GM21367 (cell line): ENCODE measurements around the gene SPECC1.
"Not testable (repeated sequence)": the region's sequence is repeated elsewhere in the genome, so short reads cannot be mapped to it uniquely, and the experiment has no call there.

Experiments
- ATAC-seq: cut with Tn5 transposase; IDR thresholded peaks from one replicate; pipeline ENCODE4 v1.9.1; 2021; ENCODE audit not compliant: unreplicated experiment

SPECC1 gene

GRCh38 chr17:20165516-20165915, 156.4 kb downstream of the SPECC1 start:
- ATAC-seq, result not testable (repeated sequence)

DNA sequence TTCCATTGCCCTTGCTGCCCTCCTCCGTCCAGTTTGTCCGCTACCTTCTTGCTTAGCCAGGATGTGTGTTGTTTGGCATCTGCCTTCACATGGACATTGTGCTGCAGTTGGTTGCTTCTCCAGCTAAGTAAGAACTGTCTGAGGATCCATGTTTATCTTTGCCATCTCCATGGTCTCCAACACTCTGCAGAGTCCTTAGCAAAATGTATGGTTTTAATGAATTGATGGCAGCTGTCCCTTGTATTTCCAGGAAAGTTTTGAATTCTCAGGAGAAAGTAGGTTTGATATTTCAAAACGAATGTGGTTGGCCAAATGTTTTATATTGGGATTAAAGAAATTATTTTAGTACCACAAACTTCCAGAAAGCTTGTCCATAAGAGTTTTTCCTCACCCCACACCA, 160.9 kb downstream of the SPECC1 start:
- no peak for ATAC-seq

GRCh38 chr17:20171741-20172365, 162.7 kb downstream of the SPECC1 start:
- ATAC-seq, result no peak

GRCh38 chr17:20172376-20172775, 163.2 kb downstream of the SPECC1 start:
- ATAC-seq, result no peak

DNA sequence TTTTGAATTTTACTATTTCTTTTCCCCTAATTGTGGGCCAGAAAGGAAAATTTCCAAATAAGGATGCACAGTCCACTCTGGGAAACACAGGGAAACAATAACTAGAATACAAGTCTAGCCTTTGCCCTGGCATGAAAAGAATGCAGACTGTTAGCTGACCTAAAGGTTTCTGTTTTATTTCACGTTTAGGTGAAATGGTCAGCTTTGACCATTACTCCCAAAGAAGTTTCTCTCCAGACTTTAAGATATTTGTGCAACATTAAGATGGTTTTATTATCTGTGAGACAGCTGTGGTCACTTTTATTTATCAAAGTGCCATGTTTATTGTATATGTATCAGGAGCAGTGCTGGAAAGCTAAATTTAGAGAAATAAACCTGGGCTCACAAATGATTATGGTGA, 163.9 kb downstream of the SPECC1 start:
- no peak for ATAC-seq

DNA sequence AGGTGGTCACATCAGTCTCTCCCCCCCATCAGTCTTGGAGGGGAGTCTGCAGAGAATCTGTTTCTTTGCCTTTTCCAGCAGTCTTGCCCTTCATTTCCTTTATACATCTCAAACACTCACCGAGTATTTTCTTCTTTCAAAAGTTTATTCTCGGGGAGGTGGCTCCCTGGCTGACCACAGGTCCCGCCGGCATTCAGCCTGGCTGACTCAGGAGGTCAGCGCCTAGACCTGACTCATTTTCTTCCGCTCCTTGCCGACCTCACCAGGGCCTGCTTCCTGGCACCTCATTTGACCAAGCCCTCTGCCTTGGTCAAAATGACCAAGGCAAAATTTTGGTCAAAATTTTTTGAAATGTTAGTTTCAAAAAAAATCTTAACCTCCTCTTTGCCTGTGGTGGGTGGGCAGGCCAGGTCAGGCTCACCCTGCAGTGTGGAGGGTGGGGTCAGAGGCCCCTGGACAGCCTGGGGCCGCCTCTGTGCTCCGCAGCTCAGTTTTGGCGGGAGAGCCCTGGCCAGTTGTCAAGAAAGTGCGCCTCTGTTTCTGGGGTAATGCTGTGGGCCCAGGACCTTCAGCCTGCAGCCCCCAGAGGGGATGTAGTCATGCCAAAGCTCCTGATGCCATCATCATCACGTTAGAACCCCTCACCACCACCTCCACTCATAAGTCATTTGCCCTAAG, 165.6 kb downstream of the SPECC1 start:
- ATAC-seq, result no peak

DNA sequence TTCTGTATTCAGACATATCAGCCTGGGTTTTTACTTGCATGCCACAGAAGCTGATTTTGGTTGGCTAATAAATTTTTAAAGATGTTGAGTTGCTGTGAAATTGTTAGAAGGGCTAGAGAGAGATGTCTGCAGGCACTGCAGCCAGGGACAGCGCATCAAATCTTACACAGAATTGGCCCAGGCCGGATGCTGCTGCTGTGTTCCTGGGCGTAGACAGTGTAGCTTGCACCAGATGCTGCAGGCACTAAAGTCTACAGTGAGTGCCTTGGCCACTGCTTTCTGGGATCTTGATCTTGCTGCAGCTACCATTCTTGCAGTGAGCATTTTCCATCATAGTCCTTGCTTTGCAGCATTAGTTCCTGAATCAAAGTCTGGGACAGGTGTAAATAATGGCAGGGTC, 169.9 kb downstream of the SPECC1 start:
- ATAC-seq, result no peak

DNA sequence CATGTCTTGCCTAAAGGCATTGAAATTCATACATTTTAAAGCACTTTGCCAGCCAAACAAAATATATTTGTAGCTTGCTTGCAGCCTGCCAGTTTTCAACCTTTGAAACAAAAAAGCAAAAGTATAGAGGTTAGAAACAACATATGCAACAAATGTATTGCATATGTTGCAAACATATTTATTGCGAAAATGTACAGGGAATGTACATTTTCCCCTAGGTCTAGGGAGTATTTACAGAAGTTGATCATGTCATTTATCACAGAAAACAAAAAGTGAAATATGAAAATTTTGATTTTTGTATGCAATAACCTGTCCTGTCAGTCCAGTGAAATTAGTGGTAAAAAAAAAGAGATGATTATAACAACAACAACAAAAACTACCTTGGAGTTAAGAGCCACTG, 171.5 kb downstream of the SPECC1 start:
- no peak for ATAC-seq

DNA sequence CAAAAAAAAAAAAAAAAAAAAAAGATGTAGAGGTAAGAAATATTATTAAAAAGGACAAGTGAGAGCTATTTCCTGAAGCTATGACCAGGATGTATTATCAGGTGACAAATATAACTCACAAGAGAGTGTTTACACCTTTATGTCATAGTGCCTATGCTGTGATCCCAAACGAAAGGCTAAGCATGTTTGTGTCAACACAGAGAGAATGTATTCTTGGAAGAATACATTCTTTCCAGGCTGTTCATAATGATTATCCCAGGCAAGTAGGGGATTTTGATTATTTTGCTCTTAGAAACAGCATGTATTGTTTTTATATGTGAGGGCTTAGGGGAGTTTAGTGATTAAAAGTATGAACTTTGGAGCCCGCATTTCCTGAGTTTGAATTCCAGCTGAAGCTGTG, 175.0 kb downstream of the SPECC1 start:
- ATAC-seq, result no peak

DNA sequence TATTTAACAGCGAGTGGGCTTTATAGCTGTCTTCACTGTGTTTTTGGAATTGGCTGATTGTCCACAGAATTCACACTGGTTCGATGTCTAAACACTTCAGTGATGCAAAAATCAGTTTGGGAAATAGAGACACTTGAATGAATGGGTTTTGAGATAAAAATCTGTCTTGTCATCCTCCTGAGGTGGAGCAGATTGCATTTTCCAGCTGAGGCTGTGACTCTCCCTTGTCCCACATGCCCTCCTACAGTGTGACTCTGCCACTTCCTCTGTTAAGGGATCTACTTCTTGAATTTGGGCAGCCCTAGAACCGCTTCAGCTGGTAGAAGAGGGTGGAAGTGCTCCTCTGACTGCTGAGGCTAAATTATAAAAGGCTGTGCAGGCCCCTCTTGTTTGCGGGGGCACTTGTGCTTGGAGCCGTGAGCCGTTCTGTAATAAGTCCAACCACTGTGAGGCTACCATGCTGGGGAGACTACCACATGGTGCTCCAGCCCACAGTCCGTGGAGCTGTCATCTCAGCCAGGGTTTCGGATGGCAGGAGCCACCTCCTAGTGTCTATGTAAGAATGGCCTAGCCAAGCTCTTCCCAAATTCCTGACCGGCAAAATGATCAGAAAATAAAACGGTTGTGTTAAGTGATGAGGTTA, 175.9 kb downstream of the SPECC1 start:
- ATAC-seq, result no peak

DNA sequence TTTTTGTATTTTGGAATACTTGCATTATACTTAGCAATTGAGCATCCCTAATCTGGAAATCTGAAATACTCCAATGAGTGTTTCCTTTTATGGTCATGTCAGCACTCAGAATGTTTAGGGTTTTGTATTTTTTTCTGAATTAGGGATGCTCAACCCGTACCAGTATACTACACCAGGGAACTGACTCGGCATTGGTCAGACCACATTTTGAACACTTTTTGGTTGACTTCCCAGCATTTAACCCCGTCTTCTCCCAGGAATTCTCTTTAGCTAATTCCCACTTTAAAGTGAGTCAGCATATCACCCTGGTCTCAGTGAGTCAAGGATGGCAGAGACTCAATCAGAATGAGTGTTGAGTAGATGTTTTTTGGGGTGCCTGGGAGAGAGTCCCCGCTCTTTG, 177.9 kb downstream of the SPECC1 start:
- ATAC-seq, result no peak

- ATAC-seq, result no peak
Measured at GRCh38 chr17:20189302-20189701, 180.1 kb downstream of the SPECC1 start.

DNA sequence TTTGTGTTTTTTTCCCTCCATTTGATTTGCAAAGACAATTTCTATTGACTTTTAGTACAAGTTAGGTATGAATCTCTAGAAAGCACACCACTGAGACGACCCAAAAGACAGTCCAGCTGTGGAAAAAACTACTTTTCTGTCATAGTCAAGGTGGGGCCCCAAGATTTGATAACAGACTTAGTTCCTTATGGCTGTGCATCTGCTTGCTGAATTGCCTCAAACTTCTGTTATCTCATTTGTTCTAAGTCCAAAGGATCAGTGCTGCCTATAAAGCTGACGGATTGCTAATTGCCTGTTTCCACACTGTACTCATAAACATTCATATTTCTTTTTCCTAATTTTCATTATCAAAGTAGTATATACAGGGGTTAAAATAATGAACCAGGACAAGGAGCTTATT, 180.8 kb downstream of the SPECC1 start:
- no peak for ATAC-seq

DNA sequence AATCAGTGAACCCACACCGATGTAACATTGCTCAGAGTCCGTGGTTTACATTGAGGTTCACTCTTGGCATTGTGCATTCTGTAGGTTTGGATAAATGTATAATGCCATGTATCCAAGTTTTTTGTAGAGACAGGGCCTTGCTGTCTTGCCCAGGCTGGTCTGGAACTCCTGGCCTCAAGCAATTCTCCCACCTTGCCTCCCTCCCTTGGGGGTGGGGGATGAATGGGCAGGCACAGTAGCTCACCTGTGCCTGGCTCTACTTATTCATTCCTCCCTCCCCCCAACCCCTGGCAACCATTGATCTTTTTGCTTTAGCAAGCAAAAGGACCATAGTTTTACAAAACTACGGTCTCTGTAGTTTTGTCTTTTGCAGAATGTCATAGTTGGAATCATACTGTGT, 181.4 kb downstream of the SPECC1 start:
- no peak for ATAC-seq

- ATAC-seq, result no peak
Measured at GRCh38 chr17:20191056-20191455, 181.9 kb downstream of the SPECC1 start.

DNA sequence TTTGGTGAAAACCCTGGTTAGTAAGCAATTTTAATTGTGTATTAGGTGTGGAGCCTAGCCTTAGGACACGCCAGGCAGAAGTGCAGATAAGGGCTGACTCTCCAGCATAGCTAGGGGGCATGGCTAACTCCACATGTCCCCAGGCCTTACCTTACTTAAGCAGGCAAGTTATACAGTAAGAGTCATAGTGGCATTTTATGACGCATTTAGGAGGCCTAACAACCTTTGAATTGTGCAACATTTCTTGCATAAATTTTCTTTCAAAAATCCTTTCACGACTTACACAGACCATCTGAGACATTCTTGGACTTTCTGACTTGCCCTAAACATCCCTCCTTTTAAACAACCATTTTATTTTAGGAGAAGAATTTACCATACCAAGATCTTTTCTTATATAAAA, 187.1 kb downstream of the SPECC1 start:
- ATAC-seq, result not testable (repeated sequence)

DNA sequence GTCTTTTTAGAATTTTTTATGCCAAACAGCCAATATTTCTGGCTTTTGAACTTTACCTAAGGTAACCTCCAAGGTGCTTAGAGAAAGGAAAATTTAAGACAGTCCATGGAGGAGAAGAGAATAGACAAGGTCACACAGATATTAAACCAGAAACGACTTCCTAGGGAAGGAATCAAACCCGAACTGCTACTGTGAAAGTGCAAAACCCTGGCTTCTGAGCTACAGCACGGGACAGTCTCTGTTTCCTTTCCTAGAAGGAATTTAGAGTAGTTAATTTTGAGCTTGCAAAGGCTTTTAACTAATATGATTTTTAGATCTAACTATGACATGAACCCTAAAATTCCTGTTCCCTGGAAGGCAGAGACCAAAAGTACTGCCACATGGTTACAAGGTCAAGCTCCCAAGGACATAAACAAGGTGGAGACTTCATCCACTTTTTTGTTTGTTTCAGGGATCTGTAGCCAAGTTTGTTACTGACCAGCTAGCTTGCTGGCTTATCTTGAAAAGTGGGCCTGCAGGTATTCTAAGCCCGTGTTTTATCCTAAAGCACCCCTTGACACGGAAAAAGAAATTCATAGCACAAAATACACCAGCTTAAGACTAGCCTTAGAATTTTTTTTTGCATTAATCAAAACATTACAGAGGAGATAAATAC, 188.2 kb downstream of the SPECC1 start:
- no peak for ATAC-seq

DNA sequence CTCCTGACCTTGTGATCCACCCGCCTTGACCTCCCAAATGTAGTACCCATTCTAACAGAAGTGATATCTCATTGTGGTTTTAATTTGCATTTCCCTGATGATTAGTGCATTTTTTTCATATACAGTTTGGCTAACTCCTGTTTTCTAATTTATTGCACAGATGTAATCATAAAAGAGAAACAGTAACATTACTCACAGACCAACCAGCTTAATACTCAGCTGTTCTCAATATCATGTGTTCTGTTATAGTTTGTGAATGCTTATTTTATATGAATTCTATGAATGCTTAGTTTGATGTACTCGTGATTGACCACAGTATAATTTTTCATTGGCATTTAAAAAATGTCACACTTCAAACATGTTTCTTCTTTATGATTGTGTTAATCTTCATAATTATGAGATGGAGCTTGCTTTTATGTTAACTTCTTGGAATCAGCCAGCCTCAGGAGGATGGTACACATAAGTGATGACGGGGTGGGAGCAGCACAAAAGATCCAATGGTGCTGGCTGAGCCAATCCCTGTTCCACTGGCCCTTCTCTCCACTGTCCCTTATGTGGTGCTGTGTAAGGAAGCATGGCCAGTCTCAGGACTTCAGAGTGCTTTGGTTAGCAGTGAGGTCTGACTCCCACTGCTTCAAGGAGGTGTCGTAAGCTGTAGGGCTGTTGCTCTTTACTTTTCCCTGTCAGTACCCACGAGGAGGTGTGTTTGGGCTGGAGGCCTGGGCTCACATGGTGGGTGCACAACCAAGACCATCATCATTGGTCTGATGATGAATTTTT, 191.0 kb downstream of the SPECC1 start:
- ATAC-seq, result no peak

- no peak for ATAC-seq
Measured at GRCh38 chr17:20200865-20201458, 191.8 kb downstream of the SPECC1 start.

GRCh38 chr17:20202141-20202621, 193.0 kb downstream of the SPECC1 start:
- no peak for ATAC-seq

DNA sequence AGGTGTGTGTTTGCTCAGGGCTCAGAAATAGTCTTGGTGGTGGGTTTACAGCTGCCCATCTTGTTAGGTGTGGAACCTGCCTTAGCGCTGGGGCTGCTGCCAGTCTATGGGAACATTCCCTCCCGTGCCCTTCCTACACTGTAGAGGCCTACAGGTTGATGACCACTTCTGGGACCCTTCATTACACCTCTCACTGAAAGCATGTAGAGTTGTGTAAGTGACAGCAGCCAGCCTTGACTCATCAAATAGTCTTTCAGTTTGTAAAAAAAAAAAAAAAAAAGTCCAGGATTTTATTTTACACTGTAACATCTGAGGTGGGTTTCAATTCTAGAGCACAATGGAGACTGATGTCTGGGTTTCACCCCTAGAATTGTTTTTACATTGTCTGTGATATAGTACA, 193.9 kb downstream of the SPECC1 start:
- ATAC-seq, result no peak
